ENCODE results near the gene RNASET2.
"Not testable (repeated sequence)": the region's sequence is repeated elsewhere in the genome, so short reads cannot be mapped to it uniquely, and the experiment has no call there.

The RNASET2 gene

GRCh38 chr6:166905013-166905412 lies 51.3 kb downstream of the RNASET2 start:
- in situ Hi-C loops (cut with HindIII; ENCODE audit: low sequenced_read_pairs): no loop called here

GRCh38 chr6:166904101-166904746 lies 52.1 kb downstream of the RNASET2 start:
- in situ Hi-C loops (cut with HindIII; ENCODE audit: low sequenced_read_pairs): no loop called here

GRCh38 chr6:166903500-166903899 lies 52.9 kb downstream of the RNASET2 start:
- in situ Hi-C loops (cut with HindIII; ENCODE audit: low sequenced_read_pairs): no loop called here

GRCh38 chr6:166903027-166903426 lies 53.3 kb downstream of the RNASET2 start:
- in situ Hi-C loops (cut with HindIII; ENCODE audit: low sequenced_read_pairs): no loop called here

- in situ Hi-C loops (cut with HindIII; ENCODE audit: low sequenced_read_pairs): no loop called here
These were observed 54.1 kb downstream of the RNASET2 start for GRCh38 chr6:166902211-166902755.

GRCh38 chr6:166901626-166902025 lies 54.7 kb downstream of the RNASET2 start:
- in situ Hi-C loops (cut with HindIII; ENCODE audit: low sequenced_read_pairs): no loop called here

GRCh38 chr6:166900956-166901607 lies 55.3 kb downstream of the RNASET2 start:
- in situ Hi-C loops (cut with HindIII; ENCODE audit: low sequenced_read_pairs): no loop called here

- in situ Hi-C loops (cut with HindIII; ENCODE audit: low sequenced_read_pairs): no loop called here
These were observed 56.1 kb downstream of the RNASET2 start for GRCh38 chr6:166900130-166900708.

GRCh38 chr6:166898910-166899309 lies 57.4 kb downstream of the RNASET2 start:
- in situ Hi-C loops (cut with HindIII; ENCODE audit: low sequenced_read_pairs): no loop called here

- in situ Hi-C loops (cut with HindIII; ENCODE audit: low sequenced_read_pairs): not testable (repeated sequence)
These were observed 61.7 kb downstream of the RNASET2 start for GRCh38 chr6:166894614-166895013.

- in situ Hi-C loops (cut with HindIII; ENCODE audit: low sequenced_read_pairs): not testable (repeated sequence)
These were observed 63.9 kb downstream of the RNASET2 start for GRCh38 chr6:166892472-166892871.

- in situ Hi-C loops (cut with HindIII; ENCODE audit: low sequenced_read_pairs): not testable (repeated sequence)
These were observed 69.6 kb downstream of the RNASET2 start for GRCh38 chr6:166886773-166887172.

GRCh38 chr6:166884958-166885357 lies 71.4 kb downstream of the RNASET2 start:
- in situ Hi-C loops (cut with HindIII; ENCODE audit: low sequenced_read_pairs): not testable (repeated sequence)

- in situ Hi-C loops (cut with HindIII; ENCODE audit: low sequenced_read_pairs): no loop called here
These were observed 76.8 kb downstream of the RNASET2 start for GRCh38 chr6:166879594-166879993.

All from DLD1 (cell line).